IPS-15b (cell line): ENCODE data around the gene ANKRD11.

Experiments used
- H3K27me3 ChIP-seq: one replicate; pipeline ENCODE4 v1.6.1; 2013; ENCODE audit warnings: low read length; ENCODE audit not compliant: control insufficient read depth, insufficient read depth
- H3K36me3 ChIP-seq: one replicate; pipeline ENCODE4 v1.6.1; 2013; ENCODE audit warnings: low read length; ENCODE audit not compliant: control insufficient read depth, insufficient read depth
- H3K4me1 ChIP-seq: one replicate; pipeline ENCODE4 v1.6.1; 2013; ENCODE audit warnings: mild to moderate bottlenecking, low read length; ENCODE audit not compliant: control insufficient read depth, insufficient read depth
- H3K4me3 ChIP-seq: one replicate; pipeline ENCODE4 v1.5.1; 2013; ENCODE audit warnings: low read depth, low read length
- H3K9ac ChIP-seq: one replicate; pipeline ENCODE4 v1.6.1; 2013; ENCODE audit warnings: low read depth, mild to moderate bottlenecking, low read length
- H3K9me3 ChIP-seq: one replicate; pipeline ENCODE4 v1.6.1; 2013; ENCODE audit warnings: mild to moderate bottlenecking, low read length; ENCODE audit not compliant: control insufficient read depth, insufficient read depth

The ANKRD11 gene

GRCh38 chr16:89523680-89524344, 33.5 kb upstream of the ANKRD11 start:
- Histone ChIP-seq H3K4me1 (no peaks in the 10 kb centered on the region), H3K27me3 (no peaks in the 10 kb centered on the region), H3K9ac (no peak overlapping the region), H3K4me3 (no peak overlapping the region), H3K9me3 (no peaks in the 10 kb centered on the region), H3K36me3 (peaks cover 61% of the 10 kb centered on the region)

GRCh38 chr16:89522287-89522686, 31.9 kb upstream of the ANKRD11 start:
- peaks cover 64% of the 10 kb centered on the region for H3K36me3 ChIP-seq
- no peaks in the 10 kb centered on the region for H3K4me1 ChIP-seq
- no peaks in the 10 kb centered on the region for H3K9me3 ChIP-seq
- no peak overlapping the region for H3K4me3 ChIP-seq
- H3K9ac ChIP-seq = no peak overlapping the region
- no peaks in the 10 kb centered on the region for H3K27me3 ChIP-seq

GRCh38 chr16:89519881-89520280, 29.5 kb upstream of the ANKRD11 start:
- H3K9ac ChIP-seq = no peak overlapping the region
- no peaks in the 10 kb centered on the region for H3K9me3 ChIP-seq
- H3K4me3 ChIP-seq = no peak overlapping the region
- no peaks in the 10 kb centered on the region for H3K4me1 ChIP-seq
- H3K36me3 ChIP-seq = peaks cover 57% of the 10 kb centered on the region
- no peaks in the 10 kb centered on the region for H3K27me3 ChIP-seq

GRCh38 chr16:89517128-89517527, 26.8 kb upstream of the ANKRD11 start:
- Histone ChIP-seq H3K4me1 (no peaks in the 10 kb centered on the region), H3K9me3 (no peaks in the 10 kb centered on the region), H3K36me3 (peaks cover 47% of the 10 kb centered on the region), H3K27me3 (no peaks in the 10 kb centered on the region), H3K4me3 (no peak overlapping the region), H3K9ac (no peak overlapping the region)

- H3K36me3 ChIP-seq = peaks cover 40% of the 10 kb centered on the region
Observed at GRCh38 chr16:89512453-89512852, 22.1 kb upstream of the ANKRD11 start.

GRCh38 chr16:89511374-89511773, 21.0 kb upstream of the ANKRD11 start:
- Histone ChIP-seq H3K9ac (no peak overlapping the region), H3K36me3 (peaks cover 34% of the 10 kb centered on the region), H3K27me3 (peaks cover 6% of the 10 kb centered on the region), H3K4me1 (peaks cover 2% of the 10 kb centered on the region), H3K9me3 (no peaks in the 10 kb centered on the region), H3K4me3 (no peak overlapping the region)

More at GRCh38 chr16:89512453-89512852, 22.1 kb upstream of the ANKRD11 start:
- Histone ChIP-seq H3K4me1 (no peaks in the 10 kb centered on the region), H3K9ac (no peak overlapping the region), H3K9me3 (no peaks in the 10 kb centered on the region), H3K27me3 (no peaks in the 10 kb centered on the region), H3K4me3 (no peak overlapping the region)

GRCh38 chr16:89510526-89510925, 20.2 kb upstream of the ANKRD11 start:
- H3K36me3 ChIP-seq = peaks cover 26% of the 10 kb centered on the region

GRCh38 chr16:89507834-89508590, 17.7 kb upstream of the ANKRD11 start, which contains the start of gene SPG7:
TSS of gene SPG7 (plus strand) at chr16:89508403. CDS start at chr16:89508418, 15 bp downstream.
- Histone ChIP-seq H3K4me1 (peaks cover 2% of the 10 kb centered on the region), H3K9ac (peak within 1 kb of the TSS; percentile 93), H3K4me3 (peak within 1 kb of the TSS; percentile 81), H3K9me3 (no peaks in the 10 kb centered on the region), H3K36me3 (peaks cover 18% of the 10 kb centered on the region), H3K27me3 (peaks cover 9% of the 10 kb centered on the region)

More at GRCh38 chr16:89510526-89510925, 20.2 kb upstream of the ANKRD11 start:
- Histone ChIP-seq H3K9me3 (no peaks in the 10 kb centered on the region), H3K4me1 (peaks cover 2% of the 10 kb centered on the region), H3K9ac (no peak overlapping the region), H3K4me3 (no peak overlapping the region), H3K27me3 (peaks cover 9% of the 10 kb centered on the region)

- H3K4me1 ChIP-seq = peaks cover 2% of the 10 kb centered on the region
Observed at GRCh38 chr16:89507214-89507833, 17.0 kb upstream of the ANKRD11 start.

GRCh38 chr16:89506791-89507191, 16.4 kb upstream of the ANKRD11 start:
- H3K4me3 ChIP-seq = peak overlapping the region; percentile 81
- no peaks in the 10 kb centered on the region for H3K9me3 ChIP-seq
- H3K36me3 ChIP-seq = peaks cover 15% of the 10 kb centered on the region
- H3K4me1 ChIP-seq = peaks cover 2% of the 10 kb centered on the region
- H3K9ac ChIP-seq = peak overlapping the region; percentile 93
- peaks cover 9% of the 10 kb centered on the region for H3K27me3 ChIP-seq

More at GRCh38 chr16:89507214-89507833, 17.0 kb upstream of the ANKRD11 start:
- Histone ChIP-seq H3K9ac (peak overlapping the region; percentile 93), H3K36me3 (peaks cover 15% of the 10 kb centered on the region), H3K27me3 (peaks cover 9% of the 10 kb centered on the region), H3K4me3 (peak overlapping the region; percentile 81), H3K9me3 (no peaks in the 10 kb centered on the region)

GRCh38 chr16:89506113-89506504, 15.7 kb upstream of the ANKRD11 start:
- Histone ChIP-seq H3K27me3 (peaks cover 9% of the 10 kb centered on the region), H3K36me3 (peaks cover 9% of the 10 kb centered on the region), H3K4me3 (no peak overlapping the region), H3K9ac (no peak overlapping the region), H3K4me1 (peaks cover 2% of the 10 kb centered on the region), H3K9me3 (no peaks in the 10 kb centered on the region)
